ENCODE results near the gene NPAS3. TPM values are rescaled to one million over a fixed set of nuclear protein-coding genes. Genes with fewer than 3 reads are reported as not detected.

The NPAS3 gene
- total RNA-seq, 1 donor from 2014 or later = 2.5 TPM

DNA sequence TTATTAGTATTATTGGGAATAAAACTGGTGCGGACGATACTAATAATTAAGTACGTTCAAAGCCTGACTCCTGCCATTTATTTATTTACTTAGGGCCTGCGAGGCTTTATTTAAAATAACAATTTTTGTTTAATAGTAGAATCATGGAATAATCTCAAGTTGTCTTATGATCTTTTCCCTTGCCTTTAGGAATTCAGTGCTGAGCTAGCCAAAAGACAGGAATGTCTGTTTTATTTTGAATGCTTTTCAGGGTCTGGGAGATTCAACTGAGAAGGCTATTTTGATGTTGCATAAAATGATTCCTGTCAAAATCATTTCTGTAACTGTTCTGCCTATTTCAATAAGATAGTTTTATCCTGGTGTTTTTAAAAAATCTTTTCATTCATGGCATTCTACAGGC lies 522.4 kb downstream of the NPAS3 start:
- intact Hi-C loops (cut with micrococcal nuclease) = no loop called here
- H3K27me3 ChIP-seq (ENCODE audit: low read depth) = no peaks in the 10 kb centered on the region
- DNase-seq = no peak
- no peak overlapping the region for H3K4me3 ChIP-seq
- no peak overlapping the region for H3K27ac ChIP-seq (replicated peaks)
- TF ChIP-seq, protein P1, sequence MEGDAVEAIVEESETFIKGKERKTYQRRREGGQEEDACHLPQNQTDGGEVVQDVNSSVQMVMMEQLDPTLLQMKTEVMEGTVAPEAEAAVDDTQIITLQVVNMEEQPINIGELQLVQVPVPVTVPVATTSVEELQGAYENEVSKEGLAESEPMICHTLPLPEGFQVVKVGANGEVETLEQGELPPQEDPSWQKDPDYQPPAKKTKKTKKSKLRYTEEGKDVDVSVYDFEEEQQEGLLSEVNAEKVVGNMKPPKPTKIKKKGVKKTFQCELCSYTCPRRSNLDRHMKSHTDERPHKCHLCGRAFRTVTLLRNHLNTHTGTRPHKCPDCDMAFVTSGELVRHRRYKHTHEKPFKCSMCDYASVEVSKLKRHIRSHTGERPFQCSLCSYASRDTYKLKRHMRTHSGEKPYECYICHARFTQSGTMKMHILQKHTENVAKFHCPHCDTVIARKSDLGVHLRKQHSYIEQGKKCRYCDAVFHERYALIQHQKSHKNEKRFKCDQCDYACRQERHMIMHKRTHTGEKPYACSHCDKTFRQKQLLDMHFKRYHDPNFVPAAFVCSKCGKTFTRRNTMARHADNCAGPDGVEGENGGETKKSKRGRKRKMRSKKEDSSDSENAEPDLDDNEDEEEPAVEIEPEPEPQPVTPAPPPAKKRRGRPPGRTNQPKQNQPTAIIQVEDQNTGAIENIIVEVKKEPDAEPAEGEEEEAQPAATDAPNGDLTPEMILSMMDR (IDR thresholded peaks at IDR 0.05; ENCODE audit: borderline replicate concordance) = no peak
- no peaks in the 10 kb centered on the region for H3K4me1 ChIP-seq
- H3K9me3 ChIP-seq (replicated peaks) = no peaks in the 10 kb centered on the region
- H3K36me3 ChIP-seq = no peaks in the 10 kb centered on the region

DNA sequence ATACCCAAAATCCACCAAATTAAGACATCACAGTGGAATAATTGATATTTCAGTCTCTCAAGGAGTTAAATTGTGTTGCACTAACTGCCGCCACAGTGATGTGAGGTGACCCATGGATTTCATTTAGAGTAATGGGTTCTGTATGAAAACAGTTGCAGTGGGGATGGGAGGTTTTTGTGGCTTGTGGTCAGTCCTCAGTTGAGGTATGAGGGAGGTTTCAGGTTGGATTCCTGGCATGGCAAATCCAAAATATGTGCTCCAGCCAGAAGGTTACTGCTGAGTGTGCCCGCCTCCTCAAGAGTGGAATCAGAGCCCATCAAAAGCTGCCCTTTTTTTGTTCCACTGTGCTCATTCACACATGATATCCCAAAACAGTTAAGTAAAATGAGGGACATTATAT lies 525.1 kb downstream of the NPAS3 start:
- H3K36me3 ChIP-seq = no peaks in the 10 kb centered on the region
- TF ChIP-seq, protein P1 (IDR thresholded peaks at IDR 0.05; ENCODE audit: borderline replicate concordance) = no peak

DNA sequence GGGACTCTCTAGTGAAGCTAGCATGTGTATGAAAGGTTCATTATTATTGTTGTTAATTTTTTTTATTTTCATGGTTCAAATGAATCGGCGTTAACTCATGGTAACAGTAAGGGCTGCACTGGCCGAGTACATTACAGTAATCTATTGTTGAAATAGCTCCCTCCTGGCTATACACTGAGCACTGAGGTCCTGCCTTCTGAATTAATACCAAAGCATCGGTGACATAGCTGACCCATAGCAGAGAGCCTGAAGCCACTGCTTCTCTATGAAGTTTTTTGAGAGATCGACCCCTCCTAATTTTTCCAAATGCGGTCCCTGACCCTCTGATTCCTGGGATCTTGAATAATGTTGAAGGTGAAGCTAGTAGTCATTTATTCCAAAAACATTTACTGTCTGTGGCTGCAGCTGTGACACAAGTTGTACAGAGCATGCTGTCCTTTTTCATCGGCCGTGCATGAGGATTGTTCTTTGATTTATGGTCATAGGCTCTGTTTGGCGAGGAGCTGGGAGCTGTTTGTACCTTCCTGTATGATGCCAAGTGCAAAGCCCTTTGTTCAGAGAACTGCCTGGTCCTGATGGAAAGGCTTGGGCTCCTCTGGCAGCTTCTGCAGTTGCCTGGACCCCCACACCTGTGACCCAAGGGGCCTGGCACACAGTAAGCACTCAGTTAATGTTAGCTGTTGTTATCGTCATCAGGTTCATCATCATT lies 525.7 kb downstream of the NPAS3 start:
- no peaks in the 10 kb centered on the region for H3K36me3 ChIP-seq
- intact Hi-C loops (cut with micrococcal nuclease) = no loop called here

More for the DNA sequence above, 525.1 kb downstream of the NPAS3 start:
- intact Hi-C loops (cut with micrococcal nuclease) = no loop called here
- Histone ChIP-seq H3K27me3 (ENCODE audit: low read depth) (no peaks in the 10 kb centered on the region), H3K27ac (replicated peaks) (no peak overlapping the region), H3K4me3 (no peak overlapping the region), H3K4me1 (no peaks in the 10 kb centered on the region), H3K9me3 (replicated peaks) (no peaks in the 10 kb centered on the region)
- DNase-seq = no peak

DNA sequence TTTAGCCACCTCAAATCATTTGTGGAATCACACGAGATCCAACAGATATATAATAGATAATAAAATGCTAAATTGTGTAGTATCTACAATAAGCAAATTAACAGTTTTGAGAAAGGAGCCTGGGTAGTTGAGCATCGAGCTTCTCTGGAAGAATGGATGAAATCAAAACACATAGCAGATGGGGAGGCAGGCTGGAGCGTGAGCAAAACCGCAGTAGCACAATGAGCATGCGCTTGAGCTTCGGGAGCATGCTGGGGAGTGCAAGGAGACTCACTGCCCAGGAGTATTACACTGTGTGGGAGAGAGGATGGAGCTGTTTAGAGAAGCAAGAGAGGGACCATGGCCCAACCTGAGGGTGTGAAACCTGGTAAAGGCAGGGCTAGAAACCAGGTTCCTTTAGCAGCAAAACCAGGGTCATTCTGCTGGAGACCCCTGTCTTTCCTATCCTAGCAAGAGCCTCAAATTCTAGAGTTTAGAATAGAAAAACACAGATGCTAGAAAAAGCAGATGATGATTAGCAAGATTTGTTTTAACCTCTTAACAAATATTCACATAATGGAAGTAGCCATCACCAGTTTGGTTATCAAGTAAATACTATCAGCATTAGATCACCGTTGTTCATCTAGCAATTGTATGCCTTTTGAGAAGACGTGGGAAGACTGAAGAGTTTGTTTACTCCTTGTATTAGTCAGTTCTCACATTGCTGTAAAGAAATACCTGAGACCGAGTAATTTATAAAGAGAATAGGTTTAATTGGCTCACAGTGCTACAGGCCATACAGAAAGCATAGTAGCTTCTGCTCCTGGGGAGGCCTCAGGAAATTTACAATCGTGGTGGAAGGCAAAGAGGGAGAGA lies 527.4 kb downstream of the NPAS3 start:
- no peak overlapping the region for H3K27ac ChIP-seq (replicated peaks)
- no peak overlapping the region for H3K4me3 ChIP-seq
- H3K36me3 ChIP-seq = no peaks in the 10 kb centered on the region
- no peaks in the 10 kb centered on the region for H3K27me3 ChIP-seq (ENCODE audit: low read depth)
- H3K9me3 ChIP-seq (replicated peaks) = no peaks in the 10 kb centered on the region
- no peak for DNase-seq
- intact Hi-C loops (cut with micrococcal nuclease) = no loop called here
- TF ChIP-seq, protein P1 (IDR thresholded peaks at IDR 0.05; ENCODE audit: borderline replicate concordance) = no peak
- H3K4me1 ChIP-seq = no peaks in the 10 kb centered on the region

More for the DNA sequence above, 525.7 kb downstream of the NPAS3 start:
- no peak overlapping the region for H3K27ac ChIP-seq (replicated peaks)
- H3K4me1 ChIP-seq = no peaks in the 10 kb centered on the region
- TF ChIP-seq, protein P1 (IDR thresholded peaks at IDR 0.05; ENCODE audit: borderline replicate concordance) = no peak
- no peaks in the 10 kb centered on the region for H3K27me3 ChIP-seq (ENCODE audit: low read depth)
- H3K4me3 ChIP-seq = no peak overlapping the region
- no peak for DNase-seq
- H3K9me3 ChIP-seq (replicated peaks) = no peaks in the 10 kb centered on the region

DNA sequence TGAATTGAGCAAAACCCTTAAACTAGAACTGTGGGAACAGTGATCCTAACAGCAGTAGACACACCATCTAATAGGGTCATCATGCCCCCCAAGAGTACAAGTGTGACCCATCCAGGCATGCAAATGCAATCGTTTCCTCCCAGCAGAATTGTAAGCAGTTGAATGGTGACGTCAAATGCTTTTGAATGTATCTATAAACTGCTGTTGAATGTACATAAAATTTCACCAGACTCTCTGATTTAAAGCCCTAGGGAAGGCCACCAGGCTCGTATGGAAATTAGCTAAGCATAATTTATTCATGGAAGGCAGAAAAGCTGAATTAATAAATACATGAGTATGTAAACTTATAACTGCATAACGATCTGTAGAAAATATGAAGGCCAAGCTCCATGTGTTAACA lies 529.3 kb downstream of the NPAS3 start:
- Histone ChIP-seq H3K4me1 (no peaks in the 10 kb centered on the region), H3K9me3 (replicated peaks) (no peaks in the 10 kb centered on the region), H3K27ac (replicated peaks) (no peak overlapping the region), H3K36me3 (no peaks in the 10 kb centered on the region), H3K4me3 (no peak overlapping the region), H3K27me3 (ENCODE audit: low read depth) (no peaks in the 10 kb centered on the region)
- DNase-seq = no peak
- TF ChIP-seq, protein P1 (IDR thresholded peaks at IDR 0.05; ENCODE audit: borderline replicate concordance) = no peak
- intact Hi-C loops (cut with micrococcal nuclease) = no loop called here
